ENCODE results near the gene AARS2. TPM values are rescaled to one million over a fixed set of nuclear protein-coding genes. Genes with fewer than 3 reads are reported as not detected.

AARS2 gene
- total and polyA plus RNA-seq, 2 of the 4 experiments (the other 2 are of a cell fraction): 9.1 to 10.4 TPM

DNA sequence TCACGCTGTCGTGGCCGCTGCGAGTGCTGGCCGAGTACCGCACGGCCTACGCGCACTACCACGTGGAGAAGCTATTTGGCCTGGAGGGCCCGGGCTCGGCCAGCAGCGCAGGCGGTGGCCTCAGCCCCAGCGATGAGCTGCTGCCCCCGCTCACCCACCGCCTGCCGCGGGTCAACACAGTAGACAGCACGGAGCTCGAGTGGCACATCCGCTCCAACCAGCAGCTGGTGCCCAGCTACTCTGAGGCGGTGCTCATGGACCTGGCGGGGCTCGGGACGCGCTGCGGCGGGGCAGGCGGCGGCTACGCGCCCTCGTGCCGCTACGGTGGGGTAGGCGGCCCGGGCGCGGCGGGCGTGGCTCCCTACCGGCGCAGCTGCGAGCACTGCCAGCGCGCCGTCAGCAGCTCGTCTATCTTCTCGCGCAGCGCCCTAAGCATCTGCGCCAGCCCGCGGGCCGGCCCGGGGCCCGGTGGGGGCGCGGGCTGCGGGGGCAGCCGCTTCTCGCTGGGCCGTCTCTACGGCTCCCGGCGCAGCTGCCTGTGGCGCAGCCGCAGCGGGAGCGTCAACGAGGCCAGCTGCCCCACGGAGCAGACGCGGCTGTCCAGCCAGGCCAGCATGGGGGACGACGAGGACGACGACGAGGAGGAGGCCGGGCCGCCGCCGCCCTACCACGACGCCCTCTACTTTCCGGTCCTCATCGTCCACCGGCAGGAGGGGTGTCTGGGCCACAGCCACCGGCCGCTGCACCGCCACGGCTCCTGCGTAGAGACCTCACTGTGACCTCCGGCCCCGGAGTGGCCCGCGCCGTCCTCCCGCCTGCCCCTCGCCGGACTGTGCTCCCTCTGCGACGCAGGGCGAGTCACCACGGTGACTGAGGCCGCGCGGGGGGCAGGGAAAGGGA, 37.1 kb downstream of the AARS2 start:
- no peak overlapping the region for H2AK9ac ChIP-seq (replicated peaks; ENCODE audit: low read depth, low read length, poor library complexity)
- H4K91ac ChIP-seq (ENCODE audit: insufficient read depth, low read depth, low read length): no peak overlapping the region
- CTCF ChIA-PET: no interaction called here
- H3K9me3 ChIP-seq (ENCODE audit: control insufficient read depth, insufficient read depth, low read length): no peaks in the 10 kb centered on the region
- no peak overlapping the region for H3K14ac ChIP-seq (replicated peaks; ENCODE audit: low read depth, low read length)
- peaks cover 78% of the 10 kb centered on the region for H3K27me3 ChIP-seq (ENCODE audit: control insufficient read depth, insufficient read depth, low read length)
- no peak overlapping the region for H3K9ac ChIP-seq (ENCODE audit: low read depth, low read length)
- H4K8ac ChIP-seq (ENCODE audit: low read depth in 2 of 2, low read length in 2 of 2): no peak overlapping the region
- WGBS, 2 experiments (ENCODE audit: extremely low coverage in 2 of 2, insufficient read length in 1 of 2): 22% methylated on average over 16 of the region's 109 CpGs; no CpG with 5 or more reads in 1 of the 2 experiments
- peak overlapping the region; percentile 76 for H2AFZ ChIP-seq (replicated peaks; ENCODE audit: low read length, poor library complexity)
- H3K9me1 ChIP-seq (ENCODE audit: insufficient read depth, low read length): peaks cover 4% of the 10 kb centered on the region; the same call in 1 of the 2 replicates
- intact Hi-C loops (cut with micrococcal nuclease) (no loop called here), dilution Hi-C loops (cut with HindIII; ENCODE audit: low sequenced_read_pairs, unreplicated experiment) (no loop called here), in situ Hi-C loops (cut with MboI; ENCODE audit: low sequenced_read_pairs) (no loop called here)
- no peak overlapping the region for H2BK15ac ChIP-seq (ENCODE audit: low read depth, low read length)
- H4K20me1 ChIP-seq (ENCODE audit: insufficient read depth, low read length): no peaks in the 10 kb centered on the region
- peak overlapping the region; percentile 27; the same call in 1 of the 2 replicates for H3K4me2 ChIP-seq (ENCODE audit: low read depth, low read length)
- H2BK20ac ChIP-seq (ENCODE audit: low read depth, low read length): no peak overlapping the region
- H3K79me1 ChIP-seq (ENCODE audit: low read depth in 1 of 2, low read length in 2 of 2): no peaks in the 10 kb centered on the region
- POLR2A ChIA-PET (ENCODE audit: unreplicated experiment): interaction anchor here (0.6 to 0.7 kb wide), 2 partner anchors 86 to 191 kb away, joined by 4 to 11 read pairs; no protein-coding TSS in a partner anchor
- DNase-seq (no peak), ATAC-seq (ENCODE audit: low read depth) (peak; percentile 61)
- TF ChIP-seq MXI1 (IDR thresholded peaks at IDR 0.05; ENCODE audit: borderline replicate concordance, low read depth, low read length): no peak
- TF ChIP-seq RCOR1 (IDR thresholded peaks at IDR 0.05; ENCODE audit: insufficient replicate concordance, low read length): no peak
- no peak for TF ChIP-seq POLR2A (IDR thresholded peaks at IDR 0.05; ENCODE audit: low read depth, low read length)
- TF ChIP-seq, protein P1, sequence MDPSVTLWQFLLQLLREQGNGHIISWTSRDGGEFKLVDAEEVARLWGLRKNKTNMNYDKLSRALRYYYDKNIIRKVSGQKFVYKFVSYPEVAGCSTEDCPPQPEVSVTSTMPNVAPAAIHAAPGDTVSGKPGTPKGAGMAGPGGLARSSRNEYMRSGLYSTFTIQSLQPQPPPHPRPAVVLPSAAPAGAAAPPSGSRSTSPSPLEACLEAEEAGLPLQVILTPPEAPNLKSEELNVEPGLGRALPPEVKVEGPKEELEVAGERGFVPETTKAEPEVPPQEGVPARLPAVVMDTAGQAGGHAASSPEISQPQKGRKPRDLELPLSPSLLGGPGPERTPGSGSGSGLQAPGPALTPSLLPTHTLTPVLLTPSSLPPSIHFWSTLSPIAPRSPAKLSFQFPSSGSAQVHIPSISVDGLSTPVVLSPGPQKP (IDR thresholded peaks at IDR 0.05; ENCODE audit: borderline replicate concordance, low read depth, low read length): no peak
- no peak for TF ChIP-seq MAFK (IDR thresholded peaks at IDR 0.05; ENCODE audit: low read depth, low read length)
- TF ChIP-seq CEBPB (IDR thresholded peaks at IDR 0.05; ENCODE audit: low read depth, low read length): no peak
- TF ChIP-seq RAD21 (IDR thresholded peaks at IDR 0.05; ENCODE audit: low read length): no peak
- H2BK120ac ChIP-seq (ENCODE audit: low read depth, low read length): no peak overlapping the region
- no peak overlapping the region for H3K18ac ChIP-seq (ENCODE audit: low read depth, low read length)
- H2AK5ac ChIP-seq (ENCODE audit: low read depth, low read length): no peak overlapping the region
- H4K5ac ChIP-seq (ENCODE audit: low read depth, low read length): no peak overlapping the region
- no peak overlapping the region for H2BK5ac ChIP-seq (ENCODE audit: low read depth, low read length, poor library complexity, severe bottlenecking)
- BruUV-seq (replicated peaks): no TSS peak
- H3K4me1 ChIP-seq (ENCODE audit: control insufficient read depth, insufficient read depth, low read length): no peaks in the 10 kb centered on the region
- no peak overlapping the region for H3K56ac ChIP-seq (ENCODE audit: extremely low read depth, insufficient read depth, low read length)
- H3K23ac ChIP-seq (ENCODE audit: low read depth, low read length): no peak overlapping the region
- no peaks in the 10 kb centered on the region for H3K36me3 ChIP-seq (ENCODE audit: control insufficient read depth, insufficient read depth, low read length)
- H3K27ac ChIP-seq (ENCODE audit: insufficient read depth, low read length): no peak overlapping the region
- no peak overlapping the region for H3K4ac ChIP-seq (ENCODE audit: low read depth, low read length)
- no peak overlapping the region for H3K4me3 ChIP-seq (ENCODE audit: insufficient read depth, low read depth, low read length)

Data from IMR-90 (cell line).